Measurements from ENCODE around the gene SIRT5.
A peak's percentile ranks its signal among the peaks of the same experiment; 100 is the strongest.

The SIRT5 gene

DNA sequence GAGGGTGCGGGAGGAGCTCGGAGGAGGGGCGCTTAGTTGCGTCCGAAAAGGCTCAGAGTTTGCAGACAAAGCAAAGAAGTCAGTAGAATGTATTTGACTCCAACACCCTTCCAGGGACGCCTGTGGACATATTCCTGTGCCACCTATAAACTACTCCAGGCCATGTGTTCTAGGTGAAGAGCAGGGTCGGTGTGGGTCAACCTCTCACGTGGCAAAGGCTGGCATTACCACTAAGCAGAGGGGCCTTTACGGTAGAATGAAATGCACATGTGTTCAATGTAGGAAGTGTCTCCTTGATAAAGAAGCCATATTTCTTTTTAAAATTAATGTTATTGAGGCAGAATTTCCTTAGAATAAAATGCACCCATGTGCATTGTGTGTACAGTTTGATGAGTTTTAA is 15.4 kb downstream of the SIRT5 start:
- DNase-seq (ENCODE audit: low spot score) = no peak

GRCh38 chr6:13590574-13591153 is 16.3 kb downstream of the SIRT5 start:
- no peak for DNase-seq (ENCODE audit: low spot score)

GRCh38 chr6:13591205-13591921 is 17.0 kb downstream of the SIRT5 start:
- DNase-seq (ENCODE audit: low spot score) = no peak

DNA sequence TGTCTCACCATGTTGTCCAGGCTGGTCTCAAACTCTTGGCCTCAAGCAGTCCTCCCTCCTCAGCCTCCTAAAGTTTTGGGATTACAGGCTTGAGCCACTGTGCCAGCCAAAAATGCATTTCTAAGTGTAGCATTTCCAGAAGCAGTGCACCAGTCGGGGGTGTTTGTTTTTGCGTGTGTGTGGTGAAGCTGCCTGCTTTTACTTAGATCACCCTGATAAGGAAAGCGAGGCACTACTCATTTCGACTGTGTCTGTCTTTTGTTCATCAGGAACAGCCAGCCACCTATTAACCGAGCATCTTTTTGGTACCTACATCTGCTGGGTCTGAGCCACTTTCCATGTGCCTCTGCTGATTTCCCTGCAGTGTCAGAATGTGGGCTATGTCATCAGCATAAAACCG is 18.7 kb downstream of the SIRT5 start:
- no peak for DNase-seq (ENCODE audit: low spot score)

GRCh38 chr6:13593720-13594119 is 19.3 kb downstream of the SIRT5 start:
- DNase-seq (ENCODE audit: low spot score) = no peak

- DNase-seq (ENCODE audit: low spot score) = no peak
These were observed 22.7 kb downstream of the SIRT5 start for GRCh38 chr6:13597073-13597472.

GRCh38 chr6:13600036-13600435 is 25.6 kb downstream of the SIRT5 start:
- DNase-seq (ENCODE audit: low spot score) = no peak

- DNase-seq (ENCODE audit: low spot score) = no peak
These were observed 29.7 kb downstream of the SIRT5 start for GRCh38 chr6:13604135-13604534.

DNA sequence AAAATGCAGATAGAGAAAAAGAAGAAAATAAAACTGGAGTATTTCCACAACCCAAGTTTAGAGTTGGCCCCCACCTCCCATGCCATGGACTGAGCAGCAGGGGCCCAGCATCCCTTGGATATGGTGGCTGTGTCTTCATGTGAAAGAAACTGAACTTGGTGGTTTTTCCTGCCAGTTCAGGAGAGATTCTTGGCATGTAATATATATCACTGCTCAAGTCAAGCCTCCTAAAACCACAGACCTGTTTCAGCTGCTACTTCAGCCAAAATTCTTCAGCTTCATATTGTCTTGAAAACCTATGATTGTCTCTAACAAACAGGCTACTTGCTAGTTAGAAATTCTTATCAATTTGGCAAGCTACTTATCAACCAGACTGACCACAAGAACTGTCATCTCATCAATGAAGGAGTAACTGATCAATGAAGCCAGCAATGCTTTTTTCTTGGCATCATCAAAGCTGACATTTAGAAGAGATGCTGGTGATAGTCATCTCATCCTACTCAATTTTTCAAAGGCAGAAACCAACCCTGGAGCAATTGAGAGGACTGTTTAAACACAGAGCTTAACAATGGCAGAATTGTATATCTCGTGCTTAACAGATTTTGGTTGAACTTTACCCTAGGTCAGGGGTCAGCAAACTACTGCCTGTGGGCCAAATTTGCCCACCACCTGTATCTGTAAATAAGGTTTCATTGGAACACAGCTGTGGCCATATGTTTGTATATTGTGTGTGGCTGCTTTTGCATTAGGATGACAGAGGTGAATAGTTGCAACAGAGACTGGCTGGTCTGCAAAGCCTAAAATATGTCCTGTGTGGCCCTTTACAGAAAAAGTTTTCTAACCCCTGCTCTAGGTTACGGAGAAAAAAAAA is 30.4 kb downstream of the SIRT5 start:
- DNase-seq (ENCODE audit: low spot score) = no peak

- DNase-seq (ENCODE audit: low spot score) = no peak
These were observed 31.2 kb downstream of the SIRT5 start for GRCh38 chr6:13605634-13606033.

- DNase-seq (ENCODE audit: low spot score) = no peak
These were observed 37.3 kb downstream of the SIRT5 start for GRCh38 chr6:13611715-13612114.

DNA sequence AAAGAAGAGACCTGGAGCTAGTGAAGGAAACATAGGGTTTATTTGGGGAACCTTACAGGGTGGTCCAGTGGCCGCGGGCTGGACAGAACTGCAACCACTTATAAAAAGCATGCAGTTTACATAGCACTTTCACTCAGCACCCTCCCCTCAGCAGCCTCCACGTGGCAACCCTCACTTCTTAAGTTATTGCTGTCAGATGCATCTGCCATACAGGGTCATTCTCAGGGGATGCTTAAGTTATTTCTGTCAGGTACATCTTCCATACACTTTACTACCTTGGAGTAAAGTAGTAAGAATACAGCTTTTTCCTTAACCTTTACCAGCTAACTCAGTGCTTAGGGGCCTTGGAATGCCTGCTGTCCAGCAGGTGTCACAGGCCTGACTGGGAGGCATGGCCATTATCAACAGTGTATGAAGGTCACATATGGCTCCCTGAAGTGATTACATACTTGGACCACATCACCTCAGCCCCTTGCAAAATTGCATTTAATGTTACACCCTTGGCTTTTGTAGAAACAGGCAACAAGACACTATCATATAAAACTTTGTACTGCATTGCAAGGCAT is 38.7 kb downstream of the SIRT5 start:
- DNase-seq (ENCODE audit: low spot score) = no peak

DNA sequence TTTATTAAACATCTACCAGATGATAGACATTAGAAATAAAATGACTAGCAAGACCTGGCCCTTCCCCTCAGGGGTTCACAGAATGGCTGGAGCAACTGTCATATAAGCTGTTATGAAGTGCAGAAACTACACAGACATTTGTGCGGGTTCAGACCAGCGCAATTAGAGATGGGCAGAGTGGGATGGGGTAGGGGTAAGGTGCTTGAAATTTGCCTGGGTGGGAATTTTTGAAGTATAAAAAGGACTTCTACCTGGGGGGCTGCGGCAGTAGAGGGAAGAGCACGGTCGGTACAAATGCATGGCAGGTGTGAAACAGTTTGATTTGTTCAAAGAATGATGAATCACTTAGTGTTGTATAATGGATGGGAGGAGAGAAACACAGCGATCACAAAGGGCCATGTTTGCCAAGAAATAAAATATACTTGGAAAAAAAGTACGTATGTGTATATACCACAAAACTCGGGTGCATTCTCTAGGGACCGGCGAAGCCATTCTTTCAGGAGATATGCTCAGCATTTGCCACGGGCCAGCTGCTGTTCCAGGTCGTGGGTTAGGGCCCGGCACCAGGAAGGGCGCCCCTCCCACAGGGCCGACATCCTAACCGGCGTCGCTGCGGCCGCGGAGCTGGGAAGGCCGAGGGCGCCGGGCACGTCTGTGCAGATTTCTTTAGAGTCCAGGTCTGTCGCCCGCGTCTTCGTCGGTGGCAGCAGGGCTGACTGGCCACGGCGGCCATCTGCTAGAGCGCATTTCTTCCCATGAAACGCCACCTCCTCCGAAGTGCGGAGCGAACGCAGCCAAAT is 39.9 kb downstream of the SIRT5 start:
- peak; percentile 48 for DNase-seq (ENCODE audit: low spot score)

GRCh38 chr6:13614926-13615791 is 40.8 kb downstream of the SIRT5 start, which contains the start of gene NOL7:
TSS of gene NOL7 (plus strand) at chr6:13615335. CDS start at chr6:13615359, 24 bp downstream.
- DNase-seq (ENCODE audit: low spot score) = peak; percentile 95

- peak; percentile 37 for DNase-seq (ENCODE audit: low spot score)
These were observed 41.4 kb downstream of the SIRT5 start for GRCh38 chr6:13615792-13616120.

- no peak for DNase-seq (ENCODE audit: low spot score)
These were observed 42.7 kb downstream of the SIRT5 start for GRCh38 chr6:13617066-13617465.

DNA sequence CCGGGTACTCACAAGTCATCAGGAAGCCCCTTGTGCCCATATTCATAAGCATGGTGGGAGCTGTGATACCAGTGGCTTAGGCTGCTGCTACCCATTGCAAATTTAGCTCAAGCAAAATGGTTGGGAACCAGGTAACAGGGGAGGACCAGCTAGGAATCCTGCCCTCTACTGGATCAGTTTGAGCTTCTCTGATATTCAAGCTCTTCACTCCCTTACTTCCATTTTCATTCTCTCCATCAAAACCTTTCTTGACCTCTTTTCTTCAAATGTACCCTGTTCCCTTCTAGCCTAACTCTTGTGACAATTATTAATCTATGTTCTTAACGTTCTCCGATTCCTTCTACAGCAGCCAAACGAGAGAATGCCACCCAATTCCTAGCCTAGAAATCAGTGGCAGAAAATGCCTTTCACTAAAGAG is 50.5 kb downstream of the SIRT5 start:
- peak; percentile 43 for DNase-seq (ENCODE audit: low spot score)

GRCh38 chr6:13629459-13630116 is 55.2 kb downstream of the SIRT5 start:
- no peak for DNase-seq (ENCODE audit: low spot score)

DNA sequence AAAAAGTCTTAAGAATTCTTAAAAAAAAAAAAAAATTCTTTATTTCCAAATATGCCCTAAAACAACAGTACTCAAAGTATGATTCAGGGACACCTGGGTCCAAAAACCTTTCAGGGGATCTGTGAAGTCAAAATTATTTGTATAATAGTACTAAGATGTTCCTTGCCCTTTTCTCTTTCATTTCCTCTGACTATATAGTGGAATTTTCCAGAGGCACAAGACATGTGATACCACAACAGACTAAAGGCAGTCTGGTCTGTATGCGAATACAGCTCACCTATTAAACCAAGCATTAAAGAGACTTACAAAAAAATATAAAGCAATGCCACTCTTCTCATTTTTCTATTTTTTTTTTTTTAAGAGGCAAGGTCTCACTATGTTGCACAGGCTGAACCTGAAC is 56.1 kb downstream of the SIRT5 start:
- DNase-seq (ENCODE audit: low spot score) = no peak

- no peak for DNase-seq (ENCODE audit: low spot score)
These were observed 58.9 kb downstream of the SIRT5 start for GRCh38 chr6:13633343-13633742.
